GM21737 (cell line): Measurements from ENCODE around the gene KDM4B.

ENCODE experiments used
- ATAC-seq: cut with Tn5 transposase; IDR thresholded peaks from one replicate; pipeline ENCODE4 v1.9.1; 2021; ENCODE audit warnings: mild to moderate bottlenecking, moderate library complexity; ENCODE audit not compliant: unreplicated experiment

Gene KDM4B

GRCh38 chr19:4984106-4984380, 15.1 kb downstream of the KDM4B start:
- no peak for ATAC-seq

- no peak for ATAC-seq
Observed at GRCh38 chr19:4984438-4984990, 15.6 kb downstream of the KDM4B start.

- ATAC-seq = no peak
Observed at GRCh38 chr19:4985551-4985991, 16.7 kb downstream of the KDM4B start.

- ATAC-seq = no peak
Observed at GRCh38 chr19:4986056-4986455, 17.1 kb downstream of the KDM4B start.

- no peak for ATAC-seq
Observed at GRCh38 chr19:4986471-4986891, 17.6 kb downstream of the KDM4B start.

- ATAC-seq = no peak
Observed at GRCh38 chr19:4987256-4987655, 18.3 kb downstream of the KDM4B start.

- no peak for ATAC-seq
Observed at GRCh38 chr19:4987692-4988370, 18.9 kb downstream of the KDM4B start.

- no peak for ATAC-seq
Observed at GRCh38 chr19:4988770-4989251, 19.9 kb downstream of the KDM4B start.

- no peak for ATAC-seq
Observed at GRCh38 chr19:4990306-4990705, 21.4 kb downstream of the KDM4B start.

GRCh38 chr19:4991538-4991937, 22.6 kb downstream of the KDM4B start:
- no peak for ATAC-seq

GRCh38 chr19:4991996-4992698, 23.2 kb downstream of the KDM4B start:
- ATAC-seq = no peak

- no peak for ATAC-seq
Observed at GRCh38 chr19:4993683-4994082, 24.8 kb downstream of the KDM4B start.

- ATAC-seq = no peak
Observed at GRCh38 chr19:4996701-4997100, 27.8 kb downstream of the KDM4B start.

GRCh38 chr19:4997297-4997696, 28.4 kb downstream of the KDM4B start:
- ATAC-seq = no peak

GRCh38 chr19:5000120-5000611, 31.3 kb downstream of the KDM4B start:
- no peak for ATAC-seq

- no peak for ATAC-seq
Observed at GRCh38 chr19:5001615-5002014, 32.7 kb downstream of the KDM4B start.

- no peak for ATAC-seq
Observed at GRCh38 chr19:5002143-5002542, 33.2 kb downstream of the KDM4B start.

GRCh38 chr19:5003781-5004180, 34.9 kb downstream of the KDM4B start:
- no peak for ATAC-seq

GRCh38 chr19:5005096-5005495, 36.2 kb downstream of the KDM4B start:
- ATAC-seq = no peak

- no peak for ATAC-seq
Observed at GRCh38 chr19:5006201-5006600, 37.3 kb downstream of the KDM4B start.

GRCh38 chr19:5006821-5007220, 37.9 kb downstream of the KDM4B start:
- no peak for ATAC-seq
